ENCODE data around the gene SLC6A17. TPM values are rescaled to one million over a fixed set of nuclear protein-coding genes. Genes with fewer than 3 reads are reported as not detected.

Gene SLC6A17
- total and polyA plus RNA-seq, 2 experiments from 2014 or later, result 0.03 to 0.17 TPM

DNA sequence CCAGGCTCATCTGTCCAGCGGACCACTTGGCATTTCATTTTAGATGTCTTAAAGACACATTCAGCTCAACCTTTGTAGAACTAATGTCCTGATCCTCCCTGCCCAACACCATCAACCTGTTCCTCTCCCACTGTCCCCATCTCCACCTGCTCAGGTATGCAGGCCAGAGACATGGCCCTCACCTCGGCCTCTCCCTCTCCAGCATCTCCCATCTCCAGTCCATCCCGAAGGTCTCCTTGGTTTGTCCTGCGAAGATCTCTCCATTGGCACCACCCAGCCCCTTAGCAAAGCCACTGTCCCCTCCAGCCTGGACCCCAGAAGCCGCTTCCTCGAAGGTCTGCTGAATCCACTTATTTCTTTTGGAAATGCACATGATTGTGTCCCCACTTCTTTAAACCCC is 38.9 kb downstream of the SLC6A17 start:
- DNase-seq (ENCODE audit: low spot score), result no peak
- H3K36me3 Mint-ChIP-seq (ENCODE audit: low read depth), result no peaks in the 10 kb centered on the region
- no peak overlapping the region for H2AFZ ChIP-seq
- no peak for ATAC-seq
- H3K27me3 ChIP-seq (ENCODE audit: insufficient read depth), result no peaks in the 10 kb centered on the region
- no peaks in the 10 kb centered on the region for H3K4me1 ChIP-seq (ENCODE audit: insufficient read depth)
- no peak overlapping the region for H3K4me3 Mint-ChIP-seq
- peaks cover 15% of the 10 kb centered on the region; the same call in 2 of the 3 replicates for H3K4me1 Mint-ChIP-seq
- H3K27ac ChIP-seq (ENCODE audit: low read depth), result no peak overlapping the region
- H3K27ac Mint-ChIP-seq, result no peak overlapping the region
- H3K9me3 Mint-ChIP-seq, result no peaks in the 10 kb centered on the region
- H3K36me3 ChIP-seq (ENCODE audit: insufficient read depth), result no peaks in the 10 kb centered on the region
- H3K27me3 Mint-ChIP-seq (ENCODE audit: insufficient read depth, low read depth, poor library complexity), result peaks cover 7% of the 10 kb centered on the region
- H3K9me2 ChIP-seq (ENCODE audit: insufficient read depth), result no peaks in the 10 kb centered on the region
- H3K79me2 ChIP-seq (replicated peaks; ENCODE audit: insufficient read depth), result no peaks in the 10 kb centered on the region
- H3F3A ChIP-seq (replicated peaks; ENCODE audit: low read depth), result no peaks in the 10 kb centered on the region
- no peaks in the 10 kb centered on the region for H4K20me1 ChIP-seq (replicated peaks; ENCODE audit: insufficient read depth)
- TF ChIP-seq, protein P1, sequence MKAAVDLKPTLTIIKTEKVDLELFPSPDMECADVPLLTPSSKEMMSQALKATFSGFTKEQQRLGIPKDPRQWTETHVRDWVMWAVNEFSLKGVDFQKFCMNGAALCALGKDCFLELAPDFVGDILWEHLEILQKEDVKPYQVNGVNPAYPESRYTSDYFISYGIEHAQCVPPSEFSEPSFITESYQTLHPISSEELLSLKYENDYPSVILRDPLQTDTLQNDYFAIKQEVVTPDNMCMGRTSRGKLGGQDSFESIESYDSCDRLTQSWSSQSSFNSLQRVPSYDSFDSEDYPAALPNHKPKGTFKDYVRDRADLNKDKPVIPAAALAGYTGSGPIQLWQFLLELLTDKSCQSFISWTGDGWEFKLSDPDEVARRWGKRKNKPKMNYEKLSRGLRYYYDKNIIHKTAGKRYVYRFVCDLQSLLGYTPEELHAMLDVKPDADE (IDR thresholded peaks at IDR 0.05), result no peak
- no peak for TF ChIP-seq ZNF331 (CRISPR knock-in tag; IDR thresholded peaks at IDR 0.05; ENCODE audit: low read depth)
- TF ChIP-seq CREB1 (CRISPR knock-in tag; IDR thresholded peaks at IDR 0.05; ENCODE audit: low read depth), result no peak
- no peak for TF ChIP-seq EZH2 (IDR thresholded peaks at IDR 0.05; ENCODE audit: low read depth, unreplicated experiment)
- no peak for TF ChIP-seq EZH2phosphoT487 (IDR thresholded peaks at IDR 0.05; ENCODE audit: unreplicated experiment)
- no peak for TF ChIP-seq ZNF114 (CRISPR knock-in tag; IDR thresholded peaks at IDR 0.05)
- TF ChIP-seq, protein P2, sequence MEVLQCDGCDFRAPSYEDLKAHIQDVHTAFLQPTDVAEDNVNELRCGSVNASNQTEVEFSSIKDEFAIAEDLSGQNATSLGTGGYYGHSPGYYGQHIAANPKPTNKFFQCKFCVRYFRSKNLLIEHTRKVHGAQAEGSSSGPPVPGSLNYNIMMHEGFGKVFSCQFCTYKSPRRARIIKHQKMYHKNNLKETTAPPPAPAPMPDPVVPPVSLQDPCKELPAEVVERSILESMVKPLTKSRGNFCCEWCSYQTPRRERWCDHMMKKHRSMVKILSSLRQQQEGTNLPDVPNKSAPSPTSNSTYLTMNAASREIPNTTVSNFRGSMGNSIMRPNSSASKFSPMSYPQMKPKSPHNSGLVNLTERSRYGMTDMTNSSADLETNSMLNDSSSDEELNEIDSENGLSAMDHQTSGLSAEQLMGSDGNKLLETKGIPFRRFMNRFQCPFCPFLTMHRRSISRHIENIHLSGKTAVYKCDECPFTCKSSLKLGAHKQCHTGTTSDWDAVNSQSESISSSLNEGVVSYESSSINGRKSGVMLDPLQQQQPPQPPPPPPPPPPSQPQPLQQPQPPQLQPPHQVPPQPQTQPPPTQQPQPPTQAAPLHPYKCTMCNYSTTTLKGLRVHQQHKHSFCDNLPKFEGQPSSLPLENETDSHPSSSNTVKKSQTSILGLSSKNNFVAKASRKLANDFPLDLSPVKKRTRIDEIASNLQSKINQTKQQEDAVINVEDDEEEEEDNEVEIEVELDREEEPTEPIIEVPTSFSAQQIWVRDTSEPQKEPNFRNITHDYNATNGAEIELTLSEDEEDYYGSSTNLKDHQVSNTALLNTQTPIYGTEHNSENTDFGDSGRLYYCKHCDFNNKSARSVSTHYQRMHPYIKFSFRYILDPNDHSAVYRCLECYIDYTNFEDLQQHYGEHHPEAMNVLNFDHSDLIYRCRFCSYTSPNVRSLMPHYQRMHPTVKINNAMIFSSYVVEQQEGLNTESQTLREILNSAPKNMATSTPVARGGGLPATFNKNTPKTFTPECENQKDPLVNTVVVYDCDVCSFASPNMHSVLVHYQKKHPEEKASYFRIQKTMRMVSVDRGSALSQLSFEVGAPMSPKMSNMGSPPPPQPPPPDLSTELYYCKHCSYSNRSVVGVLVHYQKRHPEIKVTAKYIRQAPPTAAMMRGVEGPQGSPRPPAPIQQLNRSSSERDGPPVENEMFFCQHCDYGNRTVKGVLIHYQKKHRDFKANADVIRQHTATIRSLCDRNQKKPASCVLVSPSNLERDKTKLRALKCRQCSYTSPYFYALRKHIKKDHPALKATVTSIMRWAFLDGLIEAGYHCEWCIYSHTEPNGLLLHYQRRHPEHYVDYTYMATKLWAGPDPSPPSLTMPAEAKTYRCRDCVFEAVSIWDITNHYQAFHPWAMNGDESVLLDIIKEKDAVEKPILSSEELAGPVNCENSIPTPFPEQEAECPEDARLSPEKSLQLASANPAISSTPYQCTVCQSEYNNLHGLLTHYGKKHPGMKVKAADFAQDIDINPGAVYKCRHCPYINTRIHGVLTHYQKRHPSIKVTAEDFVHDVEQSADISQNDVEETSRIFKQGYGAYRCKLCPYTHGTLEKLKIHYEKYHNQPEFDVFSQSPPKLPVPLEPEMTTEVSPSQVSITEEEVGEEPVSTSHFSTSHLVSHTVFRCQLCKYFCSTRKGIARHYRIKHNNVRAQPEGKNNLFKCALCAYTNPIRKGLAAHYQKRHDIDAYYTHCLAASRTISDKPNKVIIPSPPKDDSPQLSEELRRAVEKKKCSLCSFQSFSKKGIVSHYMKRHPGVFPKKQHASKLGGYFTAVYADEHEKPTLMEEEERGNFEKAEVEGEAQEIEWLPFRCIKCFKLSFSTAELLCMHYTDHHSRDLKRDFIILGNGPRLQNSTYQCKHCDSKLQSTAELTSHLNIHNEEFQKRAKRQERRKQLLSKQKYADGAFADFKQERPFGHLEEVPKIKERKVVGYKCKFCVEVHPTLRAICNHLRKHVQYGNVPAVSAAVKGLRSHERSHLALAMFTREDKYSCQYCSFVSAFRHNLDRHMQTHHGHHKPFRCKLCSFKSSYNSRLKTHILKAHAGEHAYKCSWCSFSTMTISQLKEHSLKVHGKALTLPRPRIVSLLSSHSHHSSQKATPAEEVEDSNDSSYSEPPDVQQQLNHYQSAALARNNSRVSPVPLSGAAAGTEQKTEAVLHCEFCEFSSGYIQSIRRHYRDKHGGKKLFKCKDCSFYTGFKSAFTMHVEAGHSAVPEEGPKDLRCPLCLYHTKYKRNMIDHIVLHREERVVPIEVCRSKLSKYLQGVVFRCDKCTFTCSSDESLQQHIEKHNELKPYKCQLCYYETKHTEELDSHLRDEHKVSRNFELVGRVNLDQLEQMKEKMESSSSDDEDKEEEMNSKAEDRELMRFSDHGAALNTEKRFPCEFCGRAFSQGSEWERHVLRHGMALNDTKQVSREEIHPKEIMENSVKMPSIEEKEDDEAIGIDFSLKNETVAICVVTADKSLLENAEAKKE (CRISPR knock-in tag; IDR thresholded peaks at IDR 0.05), result no peak
- TF ChIP-seq, protein P3, sequence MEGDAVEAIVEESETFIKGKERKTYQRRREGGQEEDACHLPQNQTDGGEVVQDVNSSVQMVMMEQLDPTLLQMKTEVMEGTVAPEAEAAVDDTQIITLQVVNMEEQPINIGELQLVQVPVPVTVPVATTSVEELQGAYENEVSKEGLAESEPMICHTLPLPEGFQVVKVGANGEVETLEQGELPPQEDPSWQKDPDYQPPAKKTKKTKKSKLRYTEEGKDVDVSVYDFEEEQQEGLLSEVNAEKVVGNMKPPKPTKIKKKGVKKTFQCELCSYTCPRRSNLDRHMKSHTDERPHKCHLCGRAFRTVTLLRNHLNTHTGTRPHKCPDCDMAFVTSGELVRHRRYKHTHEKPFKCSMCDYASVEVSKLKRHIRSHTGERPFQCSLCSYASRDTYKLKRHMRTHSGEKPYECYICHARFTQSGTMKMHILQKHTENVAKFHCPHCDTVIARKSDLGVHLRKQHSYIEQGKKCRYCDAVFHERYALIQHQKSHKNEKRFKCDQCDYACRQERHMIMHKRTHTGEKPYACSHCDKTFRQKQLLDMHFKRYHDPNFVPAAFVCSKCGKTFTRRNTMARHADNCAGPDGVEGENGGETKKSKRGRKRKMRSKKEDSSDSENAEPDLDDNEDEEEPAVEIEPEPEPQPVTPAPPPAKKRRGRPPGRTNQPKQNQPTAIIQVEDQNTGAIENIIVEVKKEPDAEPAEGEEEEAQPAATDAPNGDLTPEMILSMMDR (conservative IDR thresholded peaks at IDR 0.05; ENCODE audit: low read depth in 2 of 2), result no peak
- TF ChIP-seq STAT1 (IDR thresholded peaks at IDR 0.05; ENCODE audit: unreplicated experiment), result no peak
- no peak for TF ChIP-seq NANOG (IDR thresholded peaks at IDR 0.05; ENCODE audit: borderline replicate concordance)
- TF ChIP-seq POLR2AphosphoS5 (IDR thresholded peaks at IDR 0.05; ENCODE audit: low read depth), result no peak
- TF ChIP-seq JUNB (IDR thresholded peaks at IDR 0.05; ENCODE audit: unreplicated experiment), result no peak
- TF ChIP-seq REST (IDR thresholded peaks at IDR 0.05; ENCODE audit: unreplicated experiment), result no peak
- H3K4me2 ChIP-seq, result no peak overlapping the region
- no peak overlapping the region for H3K4me3 ChIP-seq

Data from GM23338 (cell line).